Smooth muscle cell (in vitro differentiated cells): ENCODE results near the gene DNAAF3. TPM values are rescaled to one million over a fixed set of nuclear protein-coding genes. Genes with fewer than 3 reads are reported as not detected.

Source experiments
- DNase-seq: peaks from one replicate; lab custom pipeline; 2025; ENCODE audit not compliant: unreplicated experiment; lab: John Stamatoyannopoulos, UW
- H2AFZ ChIP-seq: fragments of 200-600 bp; sonication (generic); 2 replicates; pipeline ENCODE4 v1.6.0; 2016; ENCODE audit warnings: antibody characterized with exemption, low read depth, mild to moderate bottlenecking
- H3F3A ChIP-seq: fragments of 200-600 bp; sonication (generic); 2 replicates; pipeline ENCODE4 v1.6.0; 2017; ENCODE audit warnings: antibody characterized with exemption, low read depth
- H3K27ac ChIP-seq: fragments of 200-600 bp; sonication (generic); 2 replicates; pipeline ENCODE4 v1.5.1; 2016; ENCODE audit warnings: low read depth, mild to moderate bottlenecking
- H3K27me3 ChIP-seq: fragments of 200-600 bp; sonication (generic); 2 replicates; pipeline ENCODE4 v1.6.1; 2016; ENCODE audit warnings: low read depth, mild to moderate bottlenecking
- H3K36me3 ChIP-seq: fragments of 200-600 bp; sonication (generic); 2 replicates; pipeline ENCODE4 v1.5.1; 2016; ENCODE audit warnings: low read depth
- H3K4me1 ChIP-seq: fragments of 200-600 bp; sonication (generic); 2 replicates; pipeline ENCODE4 v1.5.1; 2016; ENCODE audit warnings: low read depth
- H3K4me2 ChIP-seq: fragments of 200-600 bp; sonication (generic); 2 replicates; pipeline ENCODE4 v1.6.0; 2016; ENCODE audit warnings: mild to moderate bottlenecking
- H3K4me3 ChIP-seq: fragments of 200-600 bp; sonication (generic); 2 replicates; pipeline ENCODE4 v1.5.1; 2016; ENCODE audit warnings: mild to moderate bottlenecking
- H3K79me2 ChIP-seq: fragments of 200-600 bp; sonication (generic); 2 replicates; pipeline ENCODE4 v1.6.0; 2016; ENCODE audit warnings: low read depth, mild to moderate bottlenecking
- H3K9ac ChIP-seq: fragments of 200-600 bp; sonication (generic); 2 replicates; pipeline ENCODE4 v1.6.0; 2016; ENCODE audit warnings: low read depth
- H3K9me3 ChIP-seq: fragments of 200-600 bp; sonication (generic); replicated peaks from 2 replicates; pipeline ENCODE4 v1.5.1; 2016; ENCODE audit warnings: low read depth
- H4K20me1 ChIP-seq: fragments of 200-600 bp; sonication (generic); 2 replicates; pipeline ENCODE4 v1.6.0; 2016; ENCODE audit warnings: low read depth
- WGBS: methylation state at CpG from one replicate; pipeline ENCODE4 v1.1.7; 2016; ENCODE audit warnings: low lambda C conversion rate; 5-methylcytosine and 5-hydroxymethylcytosine counted together
- polyA plus RNA-seq: library from polyadenylated mRNA; unstranded; fragments of >200 nt; fragmentation: Nextera tagmentation; extraction: Ambion mirVana; gene quantifications from 2 replicates; pipeline ENCODE4 v1.2.1, GENCODE V29; 2016
- total RNA-seq: library from RNA; depleted of rRNA; stranded (reverse); fragments of >200 nt; gene quantifications from 2 replicates; pipeline ENCODE4 v1.2.3, GENCODE V29; 2014
- TF ChIP-seq, protein P1 (sequence below): fragments of 200-600 bp; sonication (generic); IDR thresholded peaks from 2 replicates; pipeline ENCODE4 v1.5.1; 2017; ENCODE audit warnings: borderline replicate concordance, mild to moderate bottlenecking, antibody characterized with exemption; ENCODE audit not compliant: insufficient read depth, poor library complexity, severe bottlenecking

DNAAF3 gene
- total and polyA plus RNA-seq, 2 experiments from 2014 or later: 1.3 to 1.4 TPM

GRCh38 chr19:55181740-55182139 is 15.3 kb upstream of the DNAAF3 start:
- Histone ChIP-seq H3K9ac (no peak overlapping the region), H3K9me3 (no peaks in the 10 kb centered on the region), H3K4me1 (no peaks in the 10 kb centered on the region), H3K36me3 (no peaks in the 10 kb centered on the region), H3K4me3 (no peak overlapping the region), H3K79me2 (no peaks in the 10 kb centered on the region), H2AFZ (no peak overlapping the region), H3K4me2 (no peak overlapping the region), H3K27ac (no peak overlapping the region), H3F3A (no peaks in the 10 kb centered on the region), H3K27me3 (peaks cover 34% of the 10 kb centered on the region), H4K20me1 (no peaks in the 10 kb centered on the region)
- TF ChIP-seq, protein P1, sequence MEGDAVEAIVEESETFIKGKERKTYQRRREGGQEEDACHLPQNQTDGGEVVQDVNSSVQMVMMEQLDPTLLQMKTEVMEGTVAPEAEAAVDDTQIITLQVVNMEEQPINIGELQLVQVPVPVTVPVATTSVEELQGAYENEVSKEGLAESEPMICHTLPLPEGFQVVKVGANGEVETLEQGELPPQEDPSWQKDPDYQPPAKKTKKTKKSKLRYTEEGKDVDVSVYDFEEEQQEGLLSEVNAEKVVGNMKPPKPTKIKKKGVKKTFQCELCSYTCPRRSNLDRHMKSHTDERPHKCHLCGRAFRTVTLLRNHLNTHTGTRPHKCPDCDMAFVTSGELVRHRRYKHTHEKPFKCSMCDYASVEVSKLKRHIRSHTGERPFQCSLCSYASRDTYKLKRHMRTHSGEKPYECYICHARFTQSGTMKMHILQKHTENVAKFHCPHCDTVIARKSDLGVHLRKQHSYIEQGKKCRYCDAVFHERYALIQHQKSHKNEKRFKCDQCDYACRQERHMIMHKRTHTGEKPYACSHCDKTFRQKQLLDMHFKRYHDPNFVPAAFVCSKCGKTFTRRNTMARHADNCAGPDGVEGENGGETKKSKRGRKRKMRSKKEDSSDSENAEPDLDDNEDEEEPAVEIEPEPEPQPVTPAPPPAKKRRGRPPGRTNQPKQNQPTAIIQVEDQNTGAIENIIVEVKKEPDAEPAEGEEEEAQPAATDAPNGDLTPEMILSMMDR: no peak
- WGBS: 76% methylated on average over 20 of the region's 20 CpGs
- DNase-seq: no peak

DNA sequence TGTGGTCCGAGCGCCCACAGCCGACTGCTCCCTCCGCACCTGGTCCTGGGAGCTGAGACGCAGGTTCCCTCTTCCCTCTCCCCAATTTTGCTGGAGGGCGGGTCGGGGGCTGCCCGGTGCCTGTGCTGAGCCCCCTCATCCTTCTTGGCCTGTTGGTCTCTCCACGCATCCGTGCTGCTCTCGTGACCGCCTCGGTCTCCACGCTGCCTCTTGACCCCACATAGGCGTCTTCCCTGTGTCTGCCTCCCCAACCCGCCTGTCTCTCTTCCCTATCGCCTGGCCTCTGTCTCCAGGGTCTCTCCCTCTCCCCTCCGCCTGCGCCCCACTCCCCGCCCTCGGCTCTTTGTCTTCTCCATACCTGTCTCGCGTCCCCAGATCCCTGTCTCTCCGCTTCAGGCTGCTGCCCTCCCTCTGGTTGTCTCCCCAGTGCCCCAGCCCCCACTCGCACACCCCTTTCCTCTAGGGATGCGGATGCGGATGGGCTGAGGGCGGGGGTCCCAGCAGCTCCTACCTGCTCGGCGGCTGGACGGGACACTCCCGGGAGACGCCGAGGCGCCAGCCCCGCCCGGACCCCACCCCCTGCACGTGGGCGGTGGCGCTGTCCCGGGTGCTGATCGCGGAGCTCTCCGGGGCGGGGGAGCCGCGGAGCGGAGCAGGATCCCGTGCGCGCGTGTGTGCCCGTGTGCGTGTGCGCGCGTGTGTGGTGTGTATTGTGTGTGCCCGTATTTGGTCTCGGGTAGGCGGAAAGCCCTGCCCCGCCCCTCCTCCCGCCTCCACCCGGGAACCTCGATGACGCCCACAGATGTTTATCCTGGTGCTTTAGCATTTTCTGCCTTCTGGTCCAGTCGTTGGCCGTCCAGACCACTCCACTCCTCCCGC is 13.4 kb upstream of the DNAAF3 start, which contains the start of gene SYT5:
Gene SYT5, minus strand, starts transcription at position 684 of the 879 bp plus-strand sequence. CDS start 1,248 bp downstream, outside the sequence.
- no peaks in the 10 kb centered on the region for H3F3A ChIP-seq
- peak; percentile 18 for DNase-seq
- WGBS: 4% methylated on average over 49 of the region's 68 CpGs
- H3K4me2 ChIP-seq: peak within 1 kb of the TSS; percentile 93
- H3K27ac ChIP-seq: no peak within 1 kb of the TSS
- TF ChIP-seq, protein P1: no peak
- H3K4me3 ChIP-seq: peak within 1 kb of the TSS; percentile 56
- no peaks in the 10 kb centered on the region for H3K4me1 ChIP-seq
- H3K9me3 ChIP-seq: no peaks in the 10 kb centered on the region
- peak within 1 kb of the TSS; percentile 11 for H3K9ac ChIP-seq
- no peaks in the 10 kb centered on the region for H3K36me3 ChIP-seq
- H4K20me1 ChIP-seq: no peaks in the 10 kb centered on the region
- no peaks in the 10 kb centered on the region for H3K79me2 ChIP-seq
- H2AFZ ChIP-seq: no peak within 1 kb of the TSS
- peaks cover 53% of the 10 kb centered on the region for H3K27me3 ChIP-seq

DNA sequence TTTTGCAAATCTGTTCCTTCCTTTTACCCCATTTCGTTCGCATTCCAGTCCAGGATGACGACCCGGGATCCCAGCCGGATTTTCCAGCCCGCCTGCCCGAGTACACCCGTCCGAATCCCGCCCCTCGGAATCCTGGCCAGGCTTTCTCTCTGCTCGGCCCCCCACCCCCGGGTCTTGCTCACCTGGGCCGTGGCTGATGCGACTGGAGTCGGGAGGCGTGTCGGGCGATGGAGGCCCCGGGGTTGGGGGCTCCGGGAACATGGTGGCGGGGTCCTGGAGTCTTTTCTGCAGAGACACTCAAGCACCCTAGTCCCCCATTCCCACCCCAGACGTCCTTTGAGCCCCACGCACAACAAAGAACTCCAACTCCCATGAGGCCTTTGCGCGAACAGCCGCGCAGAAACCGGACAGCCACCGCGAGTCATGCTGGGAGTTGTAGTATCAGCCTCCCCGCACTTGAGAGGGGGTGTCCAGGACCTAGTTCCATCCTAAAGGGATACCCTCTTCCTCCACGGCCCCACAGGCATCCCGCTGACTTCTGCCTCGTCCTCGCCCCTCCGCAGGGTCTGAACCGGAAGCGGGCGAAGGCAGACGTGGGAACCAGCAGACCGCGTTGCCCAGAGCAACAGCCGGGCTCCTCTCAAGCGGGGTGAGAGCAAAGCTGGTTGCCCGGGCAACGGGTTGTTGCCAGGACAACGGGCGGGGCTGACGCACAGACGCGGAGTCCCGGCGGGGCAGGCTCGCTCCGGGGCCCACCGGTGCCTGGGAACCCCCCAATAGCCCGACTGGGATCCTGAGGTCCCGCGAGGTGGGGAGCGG is 12.6 kb upstream of the DNAAF3 start:
- H2AFZ ChIP-seq: no peak overlapping the region
- no peaks in the 10 kb centered on the region for H3K9me3 ChIP-seq
- DNase-seq: peak; percentile 29
- no peaks in the 10 kb centered on the region for H3K4me1 ChIP-seq
- TF ChIP-seq, protein P1: no peak
- WGBS: 7% methylated on average over 61 of the region's 61 CpGs
- peaks cover 61% of the 10 kb centered on the region for H3K27me3 ChIP-seq
- peak overlapping the region; percentile 56 for H3K4me3 ChIP-seq
- H3K4me2 ChIP-seq: peak overlapping the region; percentile 93
- H3K36me3 ChIP-seq: no peaks in the 10 kb centered on the region
- H3K27ac ChIP-seq: no peak overlapping the region
- peak overlapping the region; percentile 11 for H3K9ac ChIP-seq
- H3F3A ChIP-seq: no peaks in the 10 kb centered on the region
- H4K20me1 ChIP-seq: no peaks in the 10 kb centered on the region
- no peaks in the 10 kb centered on the region for H3K79me2 ChIP-seq
